HepG2 (cell line): ENCODE results near the gene TAS2R19. TPM values are rescaled to one million over a fixed set of nuclear protein-coding genes. Genes with fewer than 3 reads are reported as not detected.

Source experiments
- ATAC-seq: fragments of 200-7000 bp; cut with Tn5 transposase; 3 replicates; pipeline ENCODE4 v1.9.1; 2020; ENCODE audit warnings: mild to moderate bottlenecking, moderate library complexity
- BruUV-seq: library from RNA; stranded (reverse); fragments of 400-500 nt; replicated peaks from 2 replicates; lab custom pipeline; 2021; lab: Mats Ljungman, UMichigan
- CTCF ChIA-PET: fragments of 300-600 bp; formaldehyde crosslinking; extraction: SDS; loops from one replicate; lab custom pipeline; 2021; ENCODE audit warnings: low total read pairs, inconsistent platforms, low intra/inter-chr PET ratio; lab: Yijun Ruan, JAX
- POLR2A ChIA-PET: fragments of 350-600 bp; sonication (Branson Sonifier 250); formaldehyde crosslinking; loops from one replicate; lab custom pipeline; 2020; ENCODE audit warnings: antibody characterized with exemption, inconsistent platforms; lab: Yijun Ruan, JAX
- DNase-seq: peaks from one replicate; pipeline ENCODE4 v3.0.0-alpha.2; 2015; ENCODE audit warnings: low spot score
- FAIRE-seq: peaks from 3 replicates; lab custom pipeline; 2011; peaks lifted over from hg19 to GRCh38; lab: Jason Lieb, UNC
- H2AFZ ChIP-seq: one replicate; pipeline ENCODE4 v1.6.1; 2011; ENCODE audit warnings: low read length, inconsistent platforms
- H3K27ac ChIP-seq: fragments of 300-600 bp; 3 replicates; pipeline ENCODE4 v1.8.0; 2011; ENCODE audit warnings: mixed run types, mild to moderate bottlenecking, mixed read lengths, low read length, inconsistent platforms; ENCODE audit not compliant: insufficient read depth; ENCODE audit errors: extremely low read length
- H3K27me3 ChIP-seq, 2 experiments: fragments of 200-600 bp in 1 of 2; 2 replicates in 1 of 2; 3 replicates in 1 of 2; pipeline versions ENCODE4 v1.6.0 to v1.8.0; 2011; ENCODE audit warnings: low read length in 2 of 2, mild to moderate bottlenecking in 2 of 2, moderate library complexity in 2 of 2, inconsistent platforms in 1 of 2; ENCODE audit not compliant: insufficient read depth in 2 of 2, control insufficient read depth in 1 of 2
- H3K36me3 ChIP-seq, 2 experiments: fragments of 200-600 bp in 1 of 2; replicated peaks in 1 of 2; 2 replicates in 1 of 2; 3 replicates in 1 of 2; pipeline versions ENCODE4 v1.5.1 to v1.8.0; 2011; ENCODE audit warnings: low read length in 2 of 2, inconsistent platforms in 1 of 2; ENCODE audit not compliant: insufficient read depth in 2 of 2, control insufficient read depth in 1 of 2
- H3K4me1 ChIP-seq: 2 replicates; pipeline ENCODE4 v1.5.1; 2012; ENCODE audit warnings: low read length, inconsistent platforms; ENCODE audit not compliant: insufficient read depth
- H3K4me2 ChIP-seq: 2 replicates; pipeline ENCODE4 v1.6.0; 2011; ENCODE audit warnings: low read depth, low read length, inconsistent platforms
- H3K4me3 ChIP-seq, 3 experiments: fragments of 200-600 bp in 1 of 3; sonication (generic), shearing (Covaris generic) in 1 of 3; replicated peaks in 1 of 3; 2 replicates each; pipeline ENCODE4 v1.5.1; 2011 to 2016; ENCODE audit warnings: low read length in 3 of 3, inconsistent platforms in 2 of 3, low read depth in 2 of 3, mild to moderate bottlenecking in 2 of 3, control low read depth in 1 of 3, mixed read lengths in 1 of 3; ENCODE audit not compliant: insufficient read depth in 1 of 3
- H3K79me2 ChIP-seq: one replicate; pipeline ENCODE4 v1.6.1; 2011; ENCODE audit warnings: low read length, inconsistent platforms; ENCODE audit not compliant: insufficient read depth
- H3K9ac ChIP-seq: 2 replicates; pipeline ENCODE4 v1.6.0; 2011; ENCODE audit warnings: mild to moderate bottlenecking, low read depth, low read length, inconsistent platforms; ENCODE audit not compliant: insufficient read depth
- H3K9me3 ChIP-seq: 2 replicates; pipeline ENCODE4 v1.5.1; 2012; ENCODE audit warnings: mild to moderate bottlenecking, low read length
- H4K20me1 ChIP-seq: 2 replicates; pipeline ENCODE4 v1.6.0; 2011; ENCODE audit warnings: inconsistent platforms, mild to moderate bottlenecking, low read length, moderate library complexity; ENCODE audit not compliant: insufficient read depth
- AHR ChIP-seq: IDR thresholded peaks from 2 replicates; pipeline ENCODE4 v1.6.1; 2018; ENCODE audit warnings: missing genetic modification reagents, missing compliant biosample characterization
- CEBPG ChIP-seq: IDR thresholded peaks from 2 replicates; pipeline ENCODE4 v1.6.1; 2016
- DPF2 ChIP-seq: sonication (generic); formaldehyde crosslinking; IDR thresholded peaks from 2 replicates; pipeline ENCODE4 v1.4.0; 2020; ENCODE audit warnings: mild to moderate bottlenecking, low read depth, missing genetic modification reagents, borderline replicate concordance
- EP300 ChIP-seq, 3 experiments: sonication (generic) in 1 of 3; formaldehyde crosslinking in 1 of 3; IDR thresholded peaks; 2 replicates each; pipeline versions ENCODE4 v1.5.1 to v1.6.1; 2011 to 2020; ENCODE audit warnings: low read depth in 2 of 3, low read length in 2 of 3, borderline replicate concordance in 1 of 3, improper control_type of control experiment in 1 of 3, mild to moderate bottlenecking in 1 of 3, missing genetic modification reagents in 1 of 3, moderate library complexity in 1 of 3
- NR2C2 ChIP-seq: sonication (generic); formaldehyde crosslinking; IDR thresholded peaks from 2 replicates; pipeline ENCODE4 v1.4.0; 2020; ENCODE audit warnings: missing genetic modification reagents, mild to moderate bottlenecking, moderate library complexity, borderline replicate concordance
- PAF1 ChIP-seq: IDR thresholded peaks from 2 replicates; pipeline ENCODE4 v1.6.1; 2016; ENCODE audit warnings: missing genetic modification reagents, missing compliant biosample characterization
- TCF7 ChIP-seq: sonication (generic); IDR thresholded peaks from 2 replicates; pipeline ENCODE4 v1.6.1; 2016; ENCODE audit warnings: antibody characterized with exemption, low read depth
- ZBTB14 ChIP-seq: sonication (generic); formaldehyde crosslinking; IDR thresholded peaks from 2 replicates; pipeline ENCODE4 v1.4.0; 2020; ENCODE audit warnings: missing genetic modification reagents
- ZNF530 ChIP-seq: sonication (generic); formaldehyde crosslinking; IDR thresholded peaks from 2 replicates; pipeline ENCODE4 v1.5.0; 2020; ENCODE audit warnings: low read depth, mild to moderate bottlenecking, missing genetic modification reagents
- ZNF557 ChIP-seq: sonication (generic); formaldehyde crosslinking; IDR thresholded peaks from 2 replicates; pipeline ENCODE4 v1.4.0; 2020; ENCODE audit warnings: missing genetic modification reagents
- in situ Hi-C: cut with HindIII; loops from 2 replicates; pipeline ENCODE4 v1.10.0; 2017; ENCODE audit warnings: low pct_unique_long_range_greater_than_20kb; ENCODE audit not compliant: extremely low pct_ligation_motif_present
- intact Hi-C: fragments of 100-400 bp; cut with micrococcal nuclease; formaldehyde crosslinking; loops from one replicate; pipeline ENCODE4 v1.10.0; 2022; ENCODE audit not compliant: unreplicated experiment
- polyA plus RNA-seq, 8 experiments: library from polyadenylated mRNA; depleted of rRNA in 3 of 8; stranded (reverse) in 7 of 8; unstranded in 1 of 8; fragments of >200 nt; fragmentation: Illumina TruSeq in 4 of 8; extraction: Trizol in 4 of 8; gene quantifications; 2 replicates each; pipeline versions ENCODE4 v1.2.1 to v1.2.3, GENCODE V29; 2011 to 2016; ENCODE audit warnings: low read depth in 4 of 8, missing spikeins in 1 of 8, mixed read lengths in 1 of 8; ENCODE audit not compliant: insufficient read depth in 1 of 8
- total RNA-seq, 5 experiments: library from RNA; depleted of rRNA; stranded (reverse); fragments of >200 nt; fragmentation: Illumina TruSeq; extraction: Trizol; gene quantifications; 2 replicates each; pipeline ENCODE4 v1.2.3, GENCODE V29; 2016; ENCODE audit warnings: low read depth in 1 of 5
- TF ChIP-seq, protein P1 (sequence below): sonication (generic); formaldehyde crosslinking; IDR thresholded peaks from 2 replicates; pipeline ENCODE4 v1.4.0; 2020; ENCODE audit warnings: missing genetic modification reagents, borderline replicate concordance
- TF ChIP-seq, protein P2 (sequence below): sonication (generic); formaldehyde crosslinking; IDR thresholded peaks from 2 replicates; pipeline ENCODE4 v1.9.0; 2021; ENCODE audit warnings: missing genetic modification reagents, mild to moderate bottlenecking, borderline replicate concordance

Gene TAS2R19
- total and polyA plus RNA-seq, 2 of the 13 experiments (the other 11 are each of a cell fraction or from before 2014, with no cell fraction given): 0.62 to 5.3 TPM

DNA sequence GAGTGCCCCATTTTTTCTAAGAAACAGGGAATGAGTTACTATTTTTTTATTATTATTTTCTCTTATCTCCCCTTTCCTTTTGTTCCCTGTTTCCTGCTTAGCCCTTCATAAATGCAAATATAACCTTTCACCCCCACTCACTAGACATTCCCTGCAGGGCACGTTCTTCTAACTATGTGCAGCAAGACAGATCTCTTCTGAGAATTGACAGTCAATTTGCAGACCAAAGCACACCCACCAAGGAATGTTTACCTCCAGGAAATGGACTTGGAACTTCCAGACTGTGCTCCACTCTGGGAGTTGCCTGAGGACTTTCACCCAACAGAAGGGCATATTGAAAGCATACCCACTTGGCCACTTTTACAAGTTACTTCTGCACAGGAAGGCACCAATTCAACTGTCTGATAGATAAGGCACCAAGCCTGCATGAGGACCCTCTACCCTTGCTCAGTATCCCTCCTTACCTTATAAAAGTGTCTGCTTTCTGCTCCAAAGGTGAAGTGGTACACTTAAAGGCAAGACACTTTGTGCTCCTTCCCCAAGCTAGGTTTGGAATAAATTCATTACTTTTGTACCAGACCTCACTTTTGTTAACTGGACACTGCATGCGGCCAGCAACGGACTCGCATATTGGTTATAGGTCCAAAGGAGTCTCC, 6.5 kb downstream of the TAS2R19 start (continued):
- TF ChIP-seq EP300 (IDR thresholded peaks at IDR 0.05; ENCODE audit: low read depth in 2 of 2, low read length in 2 of 2) (peak in 1 of 2 experiments; percentile 87; a peak in 2 of 4 replicates), EP300 (CRISPR knock-in tag; IDR thresholded peaks at IDR 0.05; ENCODE audit: borderline replicate concordance) (peak; percentile 68), ZNF557 (CRISPR knock-in tag) (no peak), ZBTB14 (no peak), DPF2 (CRISPR knock-in tag) (peak; percentile 90), ZNF530 (CRISPR knock-in tag) (no peak), PAF1 (CRISPR knock-in tag) (no peak), NR2C2 (CRISPR knock-in tag) (peak; percentile 73), CEBPG (CRISPR knock-in tag) (peak; percentile 55)
- TF ChIP-seq, protein P1, sequence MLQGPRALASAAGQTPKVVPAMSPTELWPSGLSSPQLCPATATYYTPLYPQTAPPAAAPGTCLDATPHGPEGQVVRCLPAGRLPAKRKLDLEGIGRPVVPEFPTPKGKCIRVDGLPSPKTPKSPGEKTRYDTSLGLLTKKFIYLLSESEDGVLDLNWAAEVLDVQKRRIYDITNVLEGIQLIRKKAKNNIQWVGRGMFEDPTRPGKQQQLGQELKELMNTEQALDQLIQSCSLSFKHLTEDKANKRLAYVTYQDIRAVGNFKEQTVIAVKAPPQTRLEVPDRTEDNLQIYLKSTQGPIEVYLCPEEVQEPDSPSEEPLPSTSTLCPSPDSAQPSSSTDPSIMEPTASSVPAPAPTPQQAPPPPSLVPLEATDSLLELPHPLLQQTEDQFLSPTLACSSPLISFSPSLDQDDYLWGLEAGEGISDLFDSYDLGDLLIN (CRISPR knock-in tag): no peak

DNA sequence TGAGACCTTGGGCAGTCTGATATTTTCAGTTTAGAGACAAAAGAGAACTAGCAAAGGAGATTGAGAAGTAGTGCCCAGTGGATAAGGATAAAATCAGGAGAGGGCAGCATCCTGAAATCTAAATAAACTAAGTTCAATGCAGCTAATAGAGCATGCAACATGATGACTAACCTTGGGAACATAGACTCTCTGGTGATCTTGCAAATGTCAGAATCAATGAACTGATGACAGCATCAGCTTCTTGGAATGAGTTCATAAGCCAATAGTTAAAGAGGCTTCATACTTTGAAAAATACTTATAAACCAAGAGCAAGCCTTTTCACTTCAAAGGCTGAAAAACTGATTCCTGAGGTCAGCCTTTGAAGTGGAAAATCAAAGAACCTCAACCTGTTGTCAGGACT, 8.2 kb downstream of the TAS2R19 start:
- in situ Hi-C loops: no loop called here
- Histone ChIP-seq H3K27ac (peak overlapping the region; percentile 68), H2AFZ (no peak overlapping the region), H3K4me2 (no peak overlapping the region), H3K79me2 (no peaks in the 10 kb centered on the region), H3K4me1 (peaks cover 46% of the 10 kb centered on the region), H3K4me3 (no peak overlapping the region), H3K36me3 (no peaks in the 10 kb centered on the region; a peak in 1 of 5 replicates), H3K9ac (no peak overlapping the region), H4K20me1 (no peaks in the 10 kb centered on the region), H3K27me3 (no peaks in the 10 kb centered on the region), H3K9me3 (no peaks in the 10 kb centered on the region)
- CTCF ChIA-PET: no interaction called here
- BruUV-seq: no TSS peak
- intact Hi-C loops: no loop called here
- FAIRE-seq (no peak), DNase-seq (no peak), ATAC-seq (no peak)
- POLR2A ChIA-PET: no interaction called here
- TF ChIP-seq TCF7: peak; percentile 62; the same call in 1 of the 2 replicates
- TF ChIP-seq, protein P2, sequence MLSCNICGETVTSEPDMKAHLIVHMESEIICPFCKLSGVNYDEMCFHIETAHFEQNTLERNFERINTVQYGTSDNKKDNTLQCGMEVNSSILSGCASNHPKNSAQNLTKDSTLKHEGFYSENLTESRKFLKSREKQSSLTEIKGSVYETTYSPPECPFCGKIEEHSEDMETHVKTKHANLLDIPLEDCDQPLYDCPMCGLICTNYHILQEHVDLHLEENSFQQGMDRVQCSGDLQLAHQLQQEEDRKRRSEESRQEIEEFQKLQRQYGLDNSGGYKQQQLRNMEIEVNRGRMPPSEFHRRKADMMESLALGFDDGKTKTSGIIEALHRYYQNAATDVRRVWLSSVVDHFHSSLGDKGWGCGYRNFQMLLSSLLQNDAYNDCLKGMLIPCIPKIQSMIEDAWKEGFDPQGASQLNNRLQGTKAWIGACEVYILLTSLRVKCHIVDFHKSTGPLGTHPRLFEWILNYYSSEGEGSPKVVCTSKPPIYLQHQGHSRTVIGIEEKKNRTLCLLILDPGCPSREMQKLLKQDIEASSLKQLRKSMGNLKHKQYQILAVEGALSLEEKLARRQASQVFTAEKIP (CRISPR knock-in tag): no peak
- TF ChIP-seq AHR (CRISPR knock-in tag): no peak
